A673 (cell line): Measurements from ENCODE around the gene ZNF117.

Experiments used
- EZH2 ChIP-seq: fragments of 200-600 bp; sonication (generic); IDR thresholded peaks from 2 replicates; pipeline ENCODE4 v1.6.1; 2017; ENCODE audit warnings: borderline replicate concordance, low read depth, mild to moderate bottlenecking, mixed read lengths, antibody characterized with exemption, low read length; ENCODE audit not compliant: poor library complexity, severe bottlenecking
- TF ChIP-seq, protein P1 (sequence below): fragments of 300-800, 200-600 bp; sonication (generic); conservative IDR thresholded peaks from 2 replicates; pipeline ENCODE4 v1.5.1; 2017; ENCODE audit warnings: low read depth, mild to moderate bottlenecking, antibody characterized with exemption, low read length, moderate library complexity, mixed read lengths

- no peak for TF ChIP-seq EZH2
- TF ChIP-seq, protein P1, sequence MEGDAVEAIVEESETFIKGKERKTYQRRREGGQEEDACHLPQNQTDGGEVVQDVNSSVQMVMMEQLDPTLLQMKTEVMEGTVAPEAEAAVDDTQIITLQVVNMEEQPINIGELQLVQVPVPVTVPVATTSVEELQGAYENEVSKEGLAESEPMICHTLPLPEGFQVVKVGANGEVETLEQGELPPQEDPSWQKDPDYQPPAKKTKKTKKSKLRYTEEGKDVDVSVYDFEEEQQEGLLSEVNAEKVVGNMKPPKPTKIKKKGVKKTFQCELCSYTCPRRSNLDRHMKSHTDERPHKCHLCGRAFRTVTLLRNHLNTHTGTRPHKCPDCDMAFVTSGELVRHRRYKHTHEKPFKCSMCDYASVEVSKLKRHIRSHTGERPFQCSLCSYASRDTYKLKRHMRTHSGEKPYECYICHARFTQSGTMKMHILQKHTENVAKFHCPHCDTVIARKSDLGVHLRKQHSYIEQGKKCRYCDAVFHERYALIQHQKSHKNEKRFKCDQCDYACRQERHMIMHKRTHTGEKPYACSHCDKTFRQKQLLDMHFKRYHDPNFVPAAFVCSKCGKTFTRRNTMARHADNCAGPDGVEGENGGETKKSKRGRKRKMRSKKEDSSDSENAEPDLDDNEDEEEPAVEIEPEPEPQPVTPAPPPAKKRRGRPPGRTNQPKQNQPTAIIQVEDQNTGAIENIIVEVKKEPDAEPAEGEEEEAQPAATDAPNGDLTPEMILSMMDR = no peak
Measured at GRCh38 chr7:64996305-64996704, 5.5 kb upstream of the ZNF117 start.
